SIG-M5 (cell line): ENCODE results near the gene EPS8L1.
A peak's percentile ranks its signal among the peaks of the same experiment; 100 is the strongest.
"Not testable (repeated sequence)": the region's sequence is repeated elsewhere in the genome, so short reads cannot be mapped to it uniquely, and the experiment has no call there.

Experiments used
- DNase-seq: peaks from one replicate; lab custom pipeline; 2025; lab: John Stamatoyannopoulos, UW

The EPS8L1 gene

DNA sequence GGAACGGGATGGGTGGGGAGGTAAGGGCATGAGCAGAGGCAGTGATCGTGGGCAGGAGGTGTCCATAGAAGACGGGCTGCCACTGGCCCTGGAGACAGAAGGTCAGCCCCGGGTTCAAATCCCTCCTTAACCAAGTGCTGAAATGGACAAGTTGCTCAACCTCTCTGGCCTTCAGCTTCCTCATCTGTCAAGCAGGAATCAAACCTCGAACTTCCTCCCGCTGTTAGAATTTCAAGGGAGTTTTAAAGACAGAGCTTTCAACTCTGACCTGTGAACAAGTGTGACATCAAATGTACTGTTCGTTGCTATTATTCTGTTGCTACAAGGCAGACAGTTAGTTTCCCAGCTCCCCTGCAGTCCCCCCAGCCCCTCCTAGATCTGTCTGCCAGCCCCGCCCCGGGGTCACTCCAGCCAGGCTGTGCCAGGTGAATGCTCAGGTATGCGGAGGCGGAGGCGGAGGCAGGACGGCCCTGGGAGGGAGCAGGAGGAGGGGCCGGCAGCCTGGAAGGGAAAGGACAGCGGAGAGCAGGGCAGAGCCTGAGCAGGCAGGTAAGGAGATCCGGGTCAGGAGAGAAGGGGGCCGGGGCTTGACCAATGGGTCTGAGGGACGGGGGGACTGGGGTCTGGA is at the start of gene EPS8L1:
TSS of gene EPS8L1 (plus strand) at position 499 of the 628 bp plus-strand sequence. CDS start 576 bp downstream, outside the sequence.
- DNase-seq: no peak

DNA sequence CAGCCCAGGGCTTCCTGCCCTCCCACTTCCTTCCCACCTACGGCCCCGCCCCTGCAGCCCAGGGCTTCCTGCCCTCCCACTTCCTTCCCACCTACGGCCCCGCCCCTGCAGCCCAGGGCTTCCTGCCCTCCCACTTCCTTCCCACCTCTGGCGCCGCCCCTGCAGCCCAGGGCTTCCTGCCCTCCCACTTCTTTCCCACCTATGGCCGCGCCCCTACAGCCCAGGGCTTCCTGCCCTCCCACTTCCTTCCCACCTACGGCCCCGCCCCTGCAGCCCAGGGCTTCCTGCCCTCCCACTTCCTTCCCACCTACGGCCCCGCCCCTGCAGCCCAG is 48.6 kb upstream of the EPS8L1 start:
- DNase-seq: not testable (repeated sequence)

DNA sequence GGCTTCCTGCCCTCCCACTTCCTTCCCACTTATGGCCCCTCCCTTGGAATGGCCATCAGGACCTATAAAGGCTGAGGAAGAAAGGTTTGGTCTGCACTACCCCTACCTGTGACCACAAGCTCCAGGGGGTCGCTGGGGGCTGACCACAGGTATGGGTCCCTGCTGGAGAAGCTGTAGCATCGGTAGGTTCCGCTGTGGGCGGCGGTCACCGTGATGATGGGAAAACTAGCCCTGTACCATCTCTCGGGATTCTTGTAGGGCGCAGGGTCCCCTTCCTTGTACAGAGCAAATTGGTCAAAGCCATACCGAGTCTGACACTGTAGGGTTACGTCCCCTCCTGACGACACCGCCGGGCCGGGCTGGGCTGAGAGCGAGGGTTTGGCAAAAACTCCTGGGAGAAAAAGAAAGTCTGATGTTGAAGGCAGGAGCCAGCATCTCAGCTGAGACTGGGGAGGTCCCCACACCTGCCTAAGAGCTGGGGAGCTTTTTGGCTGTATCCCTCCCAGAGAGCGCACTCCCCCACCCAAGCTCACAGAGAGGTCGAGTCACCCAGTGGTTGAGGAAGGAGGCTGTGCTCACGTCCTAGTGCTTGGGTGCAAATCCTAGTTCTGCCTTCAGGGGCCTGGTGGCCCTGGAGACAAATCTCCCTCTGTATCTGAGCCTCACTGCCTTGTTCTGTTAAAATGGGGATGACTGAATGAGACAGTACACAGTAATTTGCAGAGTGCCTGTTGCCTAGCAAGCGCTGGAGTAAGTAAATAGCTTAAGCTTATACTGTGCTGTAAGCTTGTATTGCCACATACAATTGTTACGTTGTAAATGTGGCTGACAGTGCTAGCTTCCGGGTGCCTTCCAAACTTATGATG is 48.0 kb upstream of the EPS8L1 start:
- DNase-seq: peak; percentile 33

DNA sequence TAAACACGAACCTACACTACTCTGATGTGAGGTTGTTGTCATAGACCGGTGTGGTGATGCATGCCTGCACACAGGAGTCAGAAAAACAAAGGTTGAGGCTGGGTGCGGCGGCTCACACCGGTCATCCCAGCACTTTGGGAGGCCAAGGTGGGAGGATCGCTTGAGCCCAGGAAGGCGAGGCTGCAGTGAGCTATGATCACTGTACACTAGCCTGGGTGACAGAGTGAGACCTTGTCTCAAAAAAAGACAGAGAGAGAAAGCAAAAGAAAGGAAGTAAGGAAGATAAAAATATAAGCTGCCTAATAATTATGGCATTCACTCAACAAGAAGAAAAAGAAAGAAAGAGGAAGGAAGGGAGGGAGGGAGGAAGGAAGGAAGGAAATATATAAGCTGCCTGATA is 46.9 kb upstream of the EPS8L1 start:
- no peak for DNase-seq

DNA sequence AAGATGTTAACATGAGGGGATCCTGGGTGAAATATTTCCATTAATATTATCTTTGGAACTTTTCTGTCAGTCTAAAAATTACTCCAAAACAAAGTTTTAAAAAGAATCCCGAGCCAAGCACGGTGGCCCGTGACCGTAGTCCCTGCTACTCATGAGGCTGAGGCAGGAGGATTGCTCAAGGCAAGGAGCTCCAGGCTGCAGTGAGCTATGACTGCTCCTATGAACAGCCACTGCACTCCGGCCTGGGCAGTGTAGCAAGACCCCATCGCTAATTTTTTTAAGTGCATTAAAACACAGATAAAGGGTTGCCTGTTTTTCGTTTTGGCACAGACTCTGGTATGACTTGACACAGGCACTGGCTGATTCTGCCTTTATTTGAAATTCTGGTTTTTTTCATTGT is 44.5 kb upstream of the EPS8L1 start:
- no peak for DNase-seq

DNA sequence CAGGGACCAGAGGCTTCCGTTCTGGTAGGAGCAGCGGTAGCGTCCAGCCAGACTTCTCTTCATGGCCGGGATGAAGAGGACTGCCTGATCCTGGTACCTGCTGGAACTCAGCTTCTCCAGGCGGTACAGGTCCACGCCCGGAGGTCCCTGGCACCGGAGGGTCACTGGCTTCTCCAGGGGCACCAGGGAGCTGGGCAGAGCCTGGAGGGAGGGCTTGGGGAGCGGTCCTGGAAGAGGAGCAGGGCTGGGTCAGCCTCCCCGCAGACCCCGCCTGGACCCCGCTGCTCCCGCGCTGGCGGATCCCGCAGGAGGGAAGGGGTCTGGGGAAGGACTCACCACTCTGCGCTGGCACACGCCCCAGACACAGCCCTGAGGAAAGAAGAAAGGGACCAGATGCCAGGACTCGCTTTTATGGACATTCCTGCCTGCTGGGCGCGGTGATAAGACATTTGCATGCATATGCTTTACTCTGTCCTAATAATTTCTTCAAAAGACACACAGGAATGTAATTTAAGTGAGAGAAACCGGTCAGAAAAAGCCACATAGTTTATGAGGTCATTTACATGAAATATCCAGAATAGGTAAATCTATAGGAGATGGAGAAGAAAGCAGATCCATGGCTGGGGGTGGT is 43.4 kb upstream of the EPS8L1 start:
- DNase-seq: no peak

DNA sequence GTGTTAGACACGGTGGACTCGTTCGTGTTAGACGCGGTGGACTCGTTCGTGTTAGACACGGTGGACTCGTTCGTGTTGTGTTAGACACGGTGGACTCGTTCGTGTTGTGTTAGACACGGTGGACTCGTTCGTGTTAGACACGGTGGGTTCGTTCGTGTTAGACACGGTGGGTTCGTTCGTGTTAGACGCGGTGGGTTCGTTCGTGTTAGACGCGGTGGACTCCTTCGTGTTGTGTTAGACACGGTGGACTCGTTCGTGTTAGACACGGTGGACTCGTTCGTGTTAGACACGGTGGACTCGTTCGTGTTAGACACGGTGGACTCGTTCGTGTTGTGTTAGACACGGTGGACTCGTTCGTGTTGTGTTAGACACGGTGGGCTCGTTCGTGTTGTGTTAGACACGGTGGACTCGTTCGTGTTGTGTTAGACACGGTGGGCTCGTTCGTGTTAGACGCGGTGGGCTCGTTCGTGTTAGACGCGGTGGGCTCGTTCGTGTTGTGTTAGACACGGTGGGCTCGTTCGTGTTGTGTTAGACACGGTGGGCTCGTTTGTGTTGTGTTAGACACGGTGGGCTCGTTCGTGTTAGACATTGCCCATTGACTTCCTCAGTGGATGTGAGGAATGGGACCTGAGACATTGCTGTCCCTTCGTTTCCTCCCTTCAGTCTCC is 42.6 kb upstream of the EPS8L1 start:
- DNase-seq: not testable (repeated sequence)

DNA sequence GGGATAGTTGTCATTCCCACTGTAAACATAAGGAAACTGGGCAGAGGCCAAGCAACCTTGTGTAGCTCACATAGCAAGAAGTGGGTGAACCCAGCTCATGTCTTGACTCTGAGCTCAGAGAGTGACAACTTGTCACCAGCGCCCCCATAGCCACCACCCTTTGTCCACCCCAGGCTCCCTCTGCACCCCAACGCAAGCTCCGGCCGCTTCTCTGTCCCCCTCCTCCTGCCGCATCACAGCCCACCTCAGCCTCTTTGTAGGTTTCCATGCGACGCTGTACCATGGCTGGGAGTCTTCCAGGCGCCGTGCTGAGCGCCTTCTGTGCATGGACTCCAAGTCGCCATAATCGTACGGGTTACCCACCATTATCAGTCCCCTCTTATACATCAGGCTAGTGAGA is 40.9 kb upstream of the EPS8L1 start:
- no peak for DNase-seq

DNA sequence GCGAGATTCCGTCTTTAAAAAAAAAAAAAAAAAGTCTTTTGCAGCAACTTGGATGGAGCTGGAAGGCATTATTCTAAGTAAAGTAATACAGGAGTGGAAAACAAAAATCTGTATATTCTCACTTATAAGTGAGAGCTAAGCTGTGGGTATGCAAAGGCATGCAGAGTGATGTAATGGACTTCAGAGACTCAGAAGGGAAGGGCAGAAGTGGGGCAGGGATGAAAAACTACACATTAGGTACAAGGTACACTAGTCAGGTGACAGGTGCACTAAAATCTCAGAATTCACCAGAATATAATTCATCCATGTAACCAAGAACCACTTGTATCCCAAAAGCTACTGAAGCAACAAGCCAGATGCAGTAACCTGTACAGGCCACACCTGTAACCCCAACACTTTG is 39.6 kb upstream of the EPS8L1 start:
- no peak for DNase-seq

DNA sequence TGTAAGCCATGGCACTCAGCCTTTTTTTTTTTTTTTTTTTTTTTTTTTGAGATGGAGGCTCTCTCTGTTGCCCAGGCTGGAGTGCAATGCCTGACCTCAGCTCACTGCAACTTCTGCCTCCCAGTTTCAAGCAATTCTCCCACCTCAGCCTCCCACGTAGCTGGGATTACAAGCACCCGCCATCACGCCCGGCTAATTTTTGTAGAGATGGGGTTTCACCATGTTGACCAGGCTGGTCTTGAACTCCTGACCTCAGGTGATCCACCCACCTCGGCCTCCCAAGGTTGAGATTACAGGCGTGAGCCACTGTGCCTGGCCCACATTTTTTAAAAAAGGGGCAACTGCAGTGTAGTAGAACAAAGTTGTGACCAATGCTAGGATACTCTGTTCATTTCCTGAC is 38.1 kb upstream of the EPS8L1 start:
- DNase-seq: not testable (repeated sequence)

DNA sequence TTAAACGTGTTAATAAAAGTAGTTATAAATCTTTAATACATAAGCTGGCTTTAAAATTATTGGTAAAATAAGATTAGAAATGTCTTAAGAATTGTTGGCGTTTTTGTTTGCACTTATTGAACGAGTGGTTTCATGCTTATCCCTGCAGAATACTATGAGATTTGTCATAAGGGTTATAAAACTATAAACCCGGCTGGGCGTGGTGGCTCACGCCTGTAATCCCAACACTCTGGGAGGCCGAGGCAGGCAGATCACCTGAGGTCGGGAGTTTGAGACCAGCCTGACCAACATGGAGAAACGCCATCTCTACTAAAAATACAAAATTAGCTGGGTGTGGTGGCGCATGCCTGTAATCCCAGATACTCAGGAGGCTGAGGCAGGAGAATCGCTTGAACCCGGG is 35.0 kb upstream of the EPS8L1 start:
- DNase-seq: not testable (repeated sequence)

DNA sequence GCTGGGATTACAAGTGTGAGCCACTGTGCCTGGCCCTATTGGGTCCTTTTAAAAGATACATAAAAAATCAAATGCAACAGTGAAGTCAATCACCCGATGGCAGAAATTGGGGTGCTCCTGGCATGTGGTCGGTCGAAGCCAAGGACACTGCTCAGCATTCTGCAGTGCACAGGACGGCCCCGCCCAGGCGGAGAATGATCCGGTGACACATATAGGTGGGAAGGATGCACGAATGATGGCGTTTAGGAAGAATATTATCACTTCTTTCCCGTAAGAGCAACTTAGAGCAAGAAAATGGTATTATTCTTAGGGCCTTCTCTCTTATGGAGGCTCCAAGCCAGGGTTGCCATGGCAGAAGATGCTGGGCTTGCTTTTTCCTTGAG is 34.4 kb upstream of the EPS8L1 start:
- no peak for DNase-seq

DNA sequence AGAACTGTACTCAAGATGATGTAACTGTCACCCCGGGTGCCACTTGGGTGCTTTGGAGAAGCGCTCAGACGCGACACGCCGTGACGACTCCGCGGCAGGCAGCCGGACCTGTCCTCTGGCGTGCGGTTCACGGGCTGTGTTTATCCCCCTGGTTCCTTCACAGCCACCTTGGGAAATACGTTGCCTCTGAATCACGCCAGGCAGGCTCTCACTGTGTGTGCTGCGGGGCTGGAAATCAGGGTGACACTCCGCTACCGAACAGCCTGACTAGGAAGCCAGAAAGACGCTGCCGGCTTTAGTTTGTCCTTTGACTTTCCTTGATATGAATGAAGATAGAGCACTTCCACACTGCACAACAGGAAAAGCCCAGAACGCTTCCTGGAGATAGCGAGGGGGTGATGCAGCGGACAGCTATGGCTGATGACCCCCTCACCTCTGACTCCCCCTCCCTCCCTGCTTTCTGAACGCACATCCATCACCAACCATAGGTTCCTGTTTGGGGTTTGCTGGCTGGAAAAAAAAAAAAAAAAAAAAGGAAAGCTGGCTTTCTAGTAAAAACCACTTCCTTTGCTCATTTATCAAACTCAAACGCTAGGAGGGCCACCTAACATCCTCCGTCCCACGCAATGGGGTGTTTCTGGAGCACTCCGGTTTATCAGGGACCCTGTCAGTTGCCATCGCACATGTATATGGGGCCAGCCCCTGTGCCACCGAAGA is 33.9 kb upstream of the EPS8L1 start:
- DNase-seq: no peak

DNA sequence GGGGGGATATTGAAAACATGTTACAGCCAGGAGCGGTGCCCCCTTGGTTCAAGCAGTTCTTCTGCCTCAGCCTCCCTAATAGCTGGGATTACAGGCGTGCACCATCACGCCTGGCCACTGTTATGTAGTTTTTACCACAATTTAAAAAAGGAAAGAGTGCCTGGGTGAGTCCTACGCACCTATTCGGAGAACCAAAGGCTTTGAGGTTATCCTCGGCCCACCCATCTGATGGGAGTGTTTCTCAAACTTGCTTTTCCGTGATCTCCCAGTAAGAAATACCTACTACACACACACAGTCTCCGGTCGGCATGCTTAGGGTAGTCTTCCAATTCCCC is 33.4 kb upstream of the EPS8L1 start:
- DNase-seq: no peak

DNA sequence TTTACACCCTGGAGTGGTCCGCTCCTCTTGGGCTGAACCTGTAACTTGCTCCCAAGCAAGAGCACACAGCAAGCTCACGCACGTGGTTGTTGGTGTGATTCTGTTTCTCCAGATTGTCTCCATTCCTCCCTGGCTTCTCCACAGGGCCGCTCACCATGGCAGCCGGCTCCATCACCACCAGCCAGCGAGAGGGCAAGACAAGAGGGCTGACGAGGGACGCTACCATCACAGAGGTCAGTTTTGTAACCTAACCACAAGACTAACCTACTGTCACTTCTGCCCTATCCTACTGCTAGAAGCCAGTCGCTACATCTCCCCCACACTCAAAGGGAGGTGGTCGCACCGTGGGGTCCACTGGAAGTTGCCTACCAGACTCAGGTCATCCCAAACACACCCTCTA is 33.0 kb upstream of the EPS8L1 start:
- no peak for DNase-seq

DNA sequence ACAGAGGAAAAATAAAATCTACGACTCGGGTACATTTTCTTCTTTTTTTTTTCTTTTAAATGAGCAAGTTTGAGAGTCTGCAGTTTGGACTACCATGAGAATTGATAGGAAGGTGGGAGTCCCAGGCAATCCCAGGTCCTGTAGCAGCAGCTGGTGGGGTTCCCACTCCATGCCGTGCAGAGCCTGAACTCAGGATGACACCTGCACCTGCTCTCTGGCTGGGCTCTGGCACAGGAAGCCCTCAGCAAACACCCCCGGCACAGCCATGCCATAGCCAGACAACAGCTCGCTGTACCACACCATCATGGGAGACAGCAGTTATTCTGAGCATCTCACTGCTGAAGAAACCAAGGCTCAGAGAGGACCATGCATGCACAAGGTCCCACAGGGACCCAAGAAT is 31.4 kb upstream of the EPS8L1 start:
- DNase-seq: no peak

DNA sequence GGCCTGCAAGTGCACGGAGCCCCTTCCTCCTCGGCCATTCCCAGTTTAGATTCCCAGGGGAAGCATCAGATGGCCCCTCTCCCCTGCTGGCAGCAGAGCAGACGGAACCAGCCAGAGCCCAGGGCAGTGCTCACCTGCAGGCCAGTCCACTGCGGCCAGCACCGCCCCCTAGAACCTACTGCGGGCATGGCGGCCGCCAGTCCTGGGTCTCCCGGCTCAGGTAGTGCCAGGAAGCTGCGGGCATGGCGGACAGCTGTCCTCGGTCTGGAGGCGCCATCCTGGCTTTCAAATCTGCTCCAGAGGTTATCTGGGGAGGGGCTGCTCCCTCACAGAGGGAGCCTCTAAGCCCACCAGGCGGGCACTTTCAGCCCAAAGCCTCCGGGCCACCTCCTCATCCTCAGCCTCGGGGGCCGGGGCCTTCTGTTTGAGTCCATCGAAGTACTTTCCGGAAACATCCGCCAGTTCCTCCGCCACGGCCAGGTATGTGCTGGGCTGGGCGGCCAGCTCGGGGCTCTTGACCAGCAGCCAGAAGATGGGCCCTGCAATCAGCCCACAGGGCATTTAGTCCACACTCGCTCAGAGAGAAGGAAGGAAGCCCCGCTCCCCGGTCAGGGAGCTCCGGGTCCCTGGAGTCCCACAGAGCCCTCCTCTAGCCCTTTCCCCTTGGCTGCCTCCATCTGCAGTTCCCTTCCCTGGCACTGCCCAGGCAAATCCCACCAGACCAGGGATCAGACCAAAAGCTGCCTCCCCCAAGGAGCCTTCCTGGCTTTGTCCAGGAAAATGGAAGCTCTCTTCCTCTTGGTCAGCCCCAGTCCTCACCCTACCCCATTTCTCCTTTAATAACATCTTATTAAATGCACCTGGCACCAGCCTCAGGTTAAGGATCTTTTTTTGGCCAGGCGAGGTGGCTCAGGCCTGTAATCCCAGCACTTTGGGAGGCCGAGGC is 30.6 kb upstream of the EPS8L1 start:
- DNase-seq: no peak

DNA sequence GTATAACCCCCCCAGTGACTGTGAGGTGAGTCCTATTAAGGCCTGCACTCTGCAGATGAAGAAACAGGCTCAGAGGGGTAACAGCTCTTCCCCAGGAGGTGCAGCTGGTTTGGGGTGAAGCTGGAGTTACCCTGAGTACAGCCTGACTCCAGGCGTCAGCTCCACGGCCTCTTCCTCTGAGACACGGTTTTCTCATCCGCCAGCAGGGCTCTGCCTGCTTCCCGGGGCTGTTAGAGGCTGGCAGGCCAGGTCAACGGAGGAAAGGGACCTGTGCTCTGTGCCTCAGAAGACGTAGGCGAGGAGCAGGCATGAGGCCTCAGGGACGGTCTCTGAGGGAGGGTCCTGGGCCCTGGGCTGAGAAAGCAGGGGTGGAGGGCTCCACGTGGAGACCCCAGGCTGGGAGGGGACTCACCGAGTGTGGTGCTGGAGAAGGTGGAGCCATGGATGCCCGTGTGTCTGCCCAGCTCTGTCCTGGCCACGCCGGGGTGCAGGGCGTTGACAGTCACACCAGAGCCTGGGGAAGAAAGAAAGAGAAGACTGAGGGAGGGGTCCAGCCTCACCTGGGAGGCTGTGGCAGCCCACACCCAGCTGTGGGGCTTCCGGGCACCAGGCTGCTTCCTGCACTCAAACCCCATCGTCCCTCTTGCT is 28.6 kb upstream of the EPS8L1 start:
- no peak for DNase-seq

DNA sequence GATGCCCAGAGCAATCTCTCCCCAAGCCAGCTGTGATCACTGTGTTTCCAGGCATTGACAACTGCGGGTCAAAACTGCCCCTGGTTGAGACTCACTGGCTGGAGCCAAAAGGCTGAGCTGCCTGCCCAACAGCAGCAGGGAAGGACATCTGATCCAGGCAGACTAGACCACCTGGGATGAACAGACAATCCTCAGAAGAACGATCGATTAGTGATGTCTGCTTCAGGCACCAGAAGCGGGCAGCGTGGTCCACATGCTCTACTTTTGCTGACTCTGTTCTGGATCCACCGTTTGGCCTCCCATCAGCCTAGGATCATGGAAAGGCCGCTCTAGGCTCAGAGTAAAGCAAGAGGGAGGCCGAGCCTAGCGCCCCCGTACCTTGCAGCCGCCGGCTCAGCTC is 27.7 kb upstream of the EPS8L1 start:
- no peak for DNase-seq

DNA sequence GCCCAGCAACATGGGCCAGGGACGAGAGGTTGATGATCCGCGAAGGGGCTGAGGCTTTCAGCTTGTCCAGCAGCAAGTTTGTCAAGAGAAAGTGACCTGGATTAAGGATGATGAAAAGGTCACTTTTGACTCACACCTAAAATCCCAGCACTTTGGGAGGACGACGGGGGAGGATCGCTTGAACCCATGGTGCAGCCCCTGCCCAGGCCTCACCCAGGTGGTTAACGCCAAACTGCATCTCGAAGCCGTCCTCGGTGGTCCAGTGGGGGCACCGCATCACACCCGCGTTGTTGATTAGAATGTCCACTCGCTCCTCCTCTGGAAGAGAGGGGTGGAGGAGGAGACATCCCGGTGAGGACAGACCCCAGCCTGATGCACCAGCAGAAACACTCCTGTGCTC is 27.2 kb upstream of the EPS8L1 start:
- DNase-seq: no peak
